Measurements from ENCODE around the gene ADRA2C. TPM values are rescaled to one million over a fixed set of nuclear protein-coding genes. Genes with fewer than 3 reads are reported as not detected.

Gene ADRA2C
- total and polyA plus RNA-seq, 9 of the 15 experiments (the other 6 are each of a cell fraction or from before 2014, with no cell fraction given): 0.06 to 0.58 (median 0.14) TPM; not detected in 2

DNA sequence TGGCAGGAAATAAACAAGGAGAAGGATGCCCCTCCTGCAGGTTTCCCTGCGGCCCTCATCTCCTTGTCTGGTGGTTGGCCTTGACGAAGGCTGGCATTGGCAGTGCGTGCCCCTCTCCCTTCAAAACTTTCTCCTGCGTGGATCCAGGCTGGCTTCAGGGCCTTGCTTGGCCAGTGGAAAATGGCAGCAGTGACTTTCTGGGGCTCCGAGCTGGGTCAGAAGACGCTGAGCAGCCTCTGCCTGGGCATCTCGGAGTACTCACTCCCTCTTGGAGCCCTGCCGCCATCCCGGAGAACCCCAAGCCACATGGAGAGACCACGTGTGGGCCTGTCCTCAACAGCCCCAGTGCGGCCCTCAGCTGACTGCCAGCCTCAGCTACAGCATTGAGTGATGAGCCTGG is 39.5 kb downstream of the ADRA2C start:
- TF ChIP-seq TEAD4 (IDR thresholded peaks at IDR 0.05; ENCODE audit: low read length) (no peak), TEAD4 (CRISPR knock-in tag; IDR thresholded peaks at IDR 0.05; ENCODE audit: borderline replicate concordance) (no peak), OTX1 (CRISPR knock-in tag; IDR thresholded peaks at IDR 0.05) (no peak), YY1 (IDR thresholded peaks at IDR 0.05; ENCODE audit: borderline replicate concordance in 1 of 3, control insufficient read depth in 1 of 3, extremely low read depth in 1 of 3, insufficient read depth in 3 of 3, insufficient read length in 1 of 3, insufficient replicate concordance in 2 of 3, low read depth in 1 of 3, low read length in 2 of 3) (no peak), RFX1 (IDR thresholded peaks at IDR 0.05) (no peak)
- TF ChIP-seq, protein P1, sequence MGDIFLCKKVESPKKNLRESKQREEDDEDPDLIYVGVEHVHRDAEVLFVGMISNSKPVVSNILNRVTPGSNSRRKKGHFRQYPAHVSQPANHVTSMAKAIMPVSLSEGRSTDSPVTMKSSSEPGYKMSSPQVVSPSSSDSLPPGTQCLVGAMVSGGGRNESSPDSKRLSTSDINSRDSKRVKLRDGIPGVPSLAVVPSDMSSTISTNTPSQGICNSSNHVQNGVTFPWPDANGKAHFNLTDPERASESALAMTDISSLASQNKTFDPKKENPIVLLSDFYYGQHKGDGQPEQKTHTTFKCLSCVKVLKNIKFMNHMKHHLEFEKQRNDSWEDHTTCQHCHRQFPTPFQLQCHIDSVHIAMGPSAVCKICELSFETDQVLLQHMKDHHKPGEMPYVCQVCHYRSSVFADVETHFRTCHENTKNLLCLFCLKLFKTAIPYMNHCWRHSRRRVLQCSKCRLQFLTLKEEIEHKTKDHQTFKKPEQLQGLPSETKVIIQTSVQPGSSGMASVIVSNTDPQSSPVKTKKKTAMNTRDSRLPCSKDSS (IDR thresholded peaks at IDR 0.05; ENCODE audit: low read depth, partially characterized antibody): no peak
- peaks cover 0 to 4% of the 10 kb centered on the region in 2 experiments; a peak in 2 of 5 replicates for H3K4me1 ChIP-seq (replicated peaks in 1 of 2; ENCODE audit: control insufficient read depth in 2 of 2, insufficient read depth in 2 of 2, low read length in 2 of 2)
- no peak overlapping the region for H3K4me2 ChIP-seq (ENCODE audit: insufficient read depth, low read length)
- no peak overlapping the region for H2AFZ ChIP-seq (ENCODE audit: low read depth, low read length)
- H3K9ac ChIP-seq (ENCODE audit: insufficient read depth in 1 of 2, low read depth in 2 of 2, low read length in 2 of 2): no peak overlapping the region
- no peak for DNase-seq (ENCODE audit: extremely low read depth in 1 of 4, low spot score in 3 of 4)
- no peak for ATAC-seq
- no peak overlapping the region for H3K27ac ChIP-seq (ENCODE audit: extremely low read depth, low read depth, low read length)
- in situ Hi-C loops (cut with MboI) (no loop called here), intact Hi-C loops (cut with micrococcal nuclease) (no loop called here)
- no peak overlapping the region for H3K4me3 ChIP-seq
- H4K20me1 ChIP-seq (replicated peaks; ENCODE audit: control insufficient read depth, insufficient read depth, low read length): no peaks in the 10 kb centered on the region
- BruUV-seq (replicated peaks): no TSS peak
- H3K36me3 ChIP-seq (ENCODE audit: control insufficient read depth, insufficient read depth, low read length): no peaks in the 10 kb centered on the region
- no peaks in the 10 kb centered on the region for H3K9me1 ChIP-seq (ENCODE audit: control insufficient read depth, insufficient read depth, low read length)
- peaks cover 4 to 47% of the 10 kb centered on the region in 2 experiments; a peak in 4 of 5 replicates for H3K27me3 ChIP-seq (ENCODE audit: control insufficient read depth in 2 of 2, insufficient read depth in 2 of 2, low read length in 2 of 2)
- ChIA-PET CTCF (ENCODE audit: low intra/inter-chr PET ratio) (no interaction called here), POLR2A (interaction anchor here (1.1 kb wide), 1 partner anchor 370 kb away, joined by 3 read pairs; no protein-coding TSS in a partner anchor)
- no peaks in the 10 kb centered on the region for H3K79me2 ChIP-seq (ENCODE audit: control insufficient read depth, insufficient read depth, low read length)
- no peak for FAIRE-seq
- H3K9me3 ChIP-seq (replicated peaks; ENCODE audit: control insufficient read depth, insufficient read depth, low read depth, low read length): no peaks in the 10 kb centered on the region
- 4% methylated on average over 11 of the region's 11 CpGs for WGBS (ENCODE audit: insufficient coverage, low coverage, missing lambda C conversion rate)

All from K562 (cell line).